Activated naive CD8-positive, alpha-beta T cell treated with anti-CD3 and anti-CD28 coated beads for 36 hours (primary cell): ENCODE measurements around the gene CDKN2B-AS1. TPM values are rescaled to one million over a fixed set of nuclear protein-coding genes. Genes with fewer than 3 reads are reported as not detected.

ENCODE experiments used
- DNase-seq: peaks from one replicate; pipeline ENCODE4 v3.0.0; 2021
- H3K27ac Mint-ChIP-seq: one replicate; pipeline ENCODE4 v1.8.0; 2022; ENCODE audit warnings: mild to moderate bottlenecking, moderate library complexity, mixed read lengths
- H3K27me3 Mint-ChIP-seq: one replicate; pipeline ENCODE4 v1.8.0; 2022; ENCODE audit warnings: mild to moderate bottlenecking, mixed read lengths
- H3K36me3 Mint-ChIP-seq: one replicate; pipeline ENCODE4 v1.8.0; 2021; ENCODE audit warnings: mild to moderate bottlenecking, mixed read lengths
- H3K4me1 Mint-ChIP-seq: one replicate; pipeline ENCODE4 v1.8.0; 2021; ENCODE audit warnings: mixed read lengths
- H3K4me3 Mint-ChIP-seq: one replicate; pipeline ENCODE4 v1.8.0; 2022; ENCODE audit warnings: mild to moderate bottlenecking, moderate library complexity, mixed read lengths
- H3K9me3 Mint-ChIP-seq: one replicate; pipeline ENCODE4 v1.8.0; 2022; ENCODE audit warnings: mixed read lengths
- total RNA-seq, 2 experiments: library from RNA; stranded (reverse); gene quantifications; one replicate each; pipeline ENCODE4 v1.2.3, GENCODE V29; 2021

The CDKN2B-AS1 gene
- total RNA-seq, 2 experiments from 2014 or later = 0.10 TPM; not detected in 1

DNA sequence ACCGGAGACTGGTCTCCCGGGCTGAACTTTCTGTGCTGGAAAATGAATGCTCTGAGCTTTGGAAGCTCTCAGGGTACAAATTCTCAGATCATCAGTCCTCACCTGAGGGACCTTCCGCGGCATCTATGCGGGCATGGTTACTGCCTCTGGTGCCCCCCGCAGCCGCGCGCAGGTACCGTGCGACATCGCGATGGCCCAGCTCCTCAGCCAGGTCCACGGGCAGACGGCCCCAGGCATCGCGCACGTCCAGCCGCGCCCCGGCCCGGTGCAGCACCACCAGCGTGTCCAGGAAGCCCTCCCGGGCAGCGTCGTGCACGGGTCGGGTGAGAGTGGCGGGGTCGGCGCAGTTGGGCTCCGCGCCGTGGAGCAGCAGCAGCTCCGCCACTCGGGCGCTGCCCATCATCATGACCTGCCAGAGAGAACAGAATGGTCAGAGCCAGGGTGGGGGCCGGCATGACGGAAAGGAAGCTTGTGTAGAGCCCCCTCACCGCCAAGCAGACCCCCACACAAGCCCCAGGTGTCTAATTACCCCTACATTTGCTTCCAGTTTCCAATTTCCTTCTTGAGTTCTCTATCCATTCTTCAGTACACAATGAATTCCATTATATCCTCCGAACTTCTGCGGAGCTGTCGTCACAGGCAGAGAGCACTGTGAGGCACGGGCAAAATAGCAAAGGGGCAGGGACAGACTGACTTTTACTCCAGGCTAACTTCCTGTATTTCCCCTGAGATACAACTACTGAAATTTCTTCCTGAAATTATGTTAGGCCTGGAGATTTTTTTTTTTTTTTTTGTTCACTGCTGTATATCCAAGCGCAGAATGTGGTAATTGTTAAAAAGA, 23.6 kb upstream of the CDKN2B-AS1 start:
- Mint-ChIP-seq H3K4me3 (no peak overlapping the region), H3K4me1 (peaks cover 29% of the 10 kb centered on the region), H3K27ac (peak overlapping the region; percentile 46), H3K9me3 (peaks cover 31% of the 10 kb centered on the region), H3K36me3 (peaks cover 19% of the 10 kb centered on the region), H3K27me3 (peaks cover 100% of the 10 kb centered on the region)
- DNase-seq = no peak

DNA sequence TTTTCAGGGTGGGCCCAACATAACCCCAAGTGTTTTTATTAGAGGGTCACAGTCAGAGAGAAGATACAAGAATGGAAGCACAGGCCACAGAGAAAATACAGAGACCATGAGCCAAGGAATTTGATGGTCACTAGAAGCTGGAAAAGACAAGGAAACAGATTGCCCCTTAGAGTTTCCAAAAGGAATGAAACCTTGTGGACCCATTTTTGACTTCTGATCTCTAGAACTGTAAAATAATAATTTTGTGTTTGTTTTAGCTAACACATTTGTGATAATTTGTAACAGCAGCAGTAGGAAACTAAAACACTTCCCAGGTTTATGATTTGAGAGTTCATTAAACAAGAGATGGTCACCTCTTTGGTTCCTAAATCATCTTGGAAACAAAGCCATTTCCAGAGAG, 22.2 kb upstream of the CDKN2B-AS1 start:
- H3K36me3 Mint-ChIP-seq = peaks cover 19% of the 10 kb centered on the region
- H3K4me3 Mint-ChIP-seq = no peak overlapping the region
- peaks cover 100% of the 10 kb centered on the region for H3K27me3 Mint-ChIP-seq

DNA sequence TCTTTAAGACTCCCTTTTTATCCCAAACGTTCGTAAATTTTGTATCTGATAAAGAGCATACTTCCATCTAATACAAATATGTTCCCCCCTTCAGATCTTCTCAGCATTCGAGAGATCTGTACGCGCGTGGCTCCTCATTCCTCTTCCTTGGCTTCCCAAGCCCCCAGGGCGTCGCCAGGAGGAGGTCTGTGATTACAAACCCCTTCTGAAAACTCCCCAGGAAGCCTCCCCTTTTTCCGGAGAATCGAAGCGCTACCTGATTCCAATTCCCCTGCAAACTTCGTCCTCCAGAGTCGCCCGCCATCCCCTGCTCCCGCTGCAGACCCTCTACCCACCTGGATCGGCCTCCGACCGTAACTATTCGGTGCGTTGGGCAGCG, 20.3 kb upstream of the CDKN2B-AS1 start:
- Mint-ChIP-seq H3K27ac (peak overlapping the region; percentile 29), H3K9me3 (peaks cover 12% of the 10 kb centered on the region), H3K4me1 (peaks cover 21% of the 10 kb centered on the region), H3K27me3 (peaks cover 97% of the 10 kb centered on the region), H3K36me3 (peaks cover 11% of the 10 kb centered on the region), H3K4me3 (peak overlapping the region; percentile 78)
- DNase-seq = no peak

More for the DNA sequence above, 22.2 kb upstream of the CDKN2B-AS1 start:
- Mint-ChIP-seq H3K4me1 (peaks cover 27% of the 10 kb centered on the region), H3K27ac (no peak overlapping the region), H3K9me3 (peaks cover 27% of the 10 kb centered on the region)
- no peak for DNase-seq

DNA sequence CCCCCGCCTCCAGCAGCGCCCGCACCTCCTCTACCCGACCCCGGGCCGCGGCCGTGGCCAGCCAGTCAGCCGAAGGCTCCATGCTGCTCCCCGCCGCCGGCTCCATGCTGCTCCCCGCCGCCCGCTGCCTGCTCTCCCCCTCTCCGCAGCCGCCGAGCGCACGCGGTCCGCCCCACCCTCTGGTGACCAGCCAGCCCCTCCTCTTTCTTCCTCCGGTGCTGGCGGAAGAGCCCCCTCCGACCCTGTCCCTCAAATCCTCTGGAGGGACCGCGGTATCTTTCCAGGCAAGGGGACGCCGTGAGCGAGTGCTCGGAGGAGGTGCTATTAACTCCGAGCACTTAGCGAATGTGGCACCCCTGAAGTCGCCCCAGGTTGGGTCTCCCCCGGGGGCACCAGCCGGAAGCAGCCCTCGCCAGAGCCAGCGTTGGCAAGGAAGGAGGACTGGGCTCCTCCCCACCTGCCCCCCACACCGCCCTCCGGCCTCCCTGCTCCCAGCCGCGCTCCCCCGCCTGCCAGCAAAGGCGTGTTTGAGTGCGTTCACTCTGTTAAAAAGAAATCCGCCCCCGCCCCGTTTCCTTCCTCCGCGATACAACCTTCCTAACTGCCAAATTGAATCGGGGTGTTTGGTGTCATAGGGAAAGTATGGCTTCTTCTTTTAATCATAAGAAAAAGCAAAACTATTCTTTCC, 19.7 kb upstream of the CDKN2B-AS1 start:
- peaks cover 9% of the 10 kb centered on the region for H3K36me3 Mint-ChIP-seq
- peaks cover 21% of the 10 kb centered on the region for H3K4me1 Mint-ChIP-seq
- H3K27me3 Mint-ChIP-seq = peaks cover 97% of the 10 kb centered on the region
- peak overlapping the region; percentile 13 for H3K27ac Mint-ChIP-seq
- H3K9me3 Mint-ChIP-seq = peaks cover 10% of the 10 kb centered on the region
- DNase-seq = peak; percentile 40
- peak overlapping the region; percentile 78 for H3K4me3 Mint-ChIP-seq

DNA sequence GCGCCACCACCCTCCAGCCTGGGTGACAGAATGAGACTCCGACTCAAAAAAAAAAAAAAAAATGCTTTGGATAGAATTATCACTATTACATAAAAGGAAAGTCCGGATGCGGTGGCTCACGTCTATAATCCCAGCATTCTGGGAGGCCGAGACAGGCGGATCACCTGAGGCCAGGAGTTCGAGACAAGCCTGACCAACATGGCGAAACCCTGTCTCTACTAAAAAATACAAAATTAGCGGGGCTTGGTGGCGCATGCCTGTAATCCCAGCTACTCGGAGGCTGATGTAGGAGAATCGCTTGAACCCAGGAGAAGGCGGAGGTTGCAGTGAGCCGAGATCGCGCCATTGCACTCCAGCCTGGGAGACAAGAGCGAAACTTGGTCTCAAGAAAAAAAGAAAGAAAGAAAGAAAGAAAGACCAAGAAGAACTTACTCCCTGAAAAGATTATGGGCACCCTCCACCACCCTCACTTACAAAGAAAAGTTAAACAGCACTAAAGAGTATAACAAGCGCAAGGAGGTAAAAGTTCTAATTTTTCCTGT, 18.2 kb upstream of the CDKN2B-AS1 start:
- Mint-ChIP-seq H3K27me3 (peaks cover 95% of the 10 kb centered on the region), H3K9me3 (peaks cover 2% of the 10 kb centered on the region), H3K27ac (no peak overlapping the region), H3K36me3 (peaks cover under 1% of the 10 kb centered on the region), H3K4me1 (peaks cover 18% of the 10 kb centered on the region), H3K4me3 (no peak overlapping the region)
- no peak for DNase-seq

DNA sequence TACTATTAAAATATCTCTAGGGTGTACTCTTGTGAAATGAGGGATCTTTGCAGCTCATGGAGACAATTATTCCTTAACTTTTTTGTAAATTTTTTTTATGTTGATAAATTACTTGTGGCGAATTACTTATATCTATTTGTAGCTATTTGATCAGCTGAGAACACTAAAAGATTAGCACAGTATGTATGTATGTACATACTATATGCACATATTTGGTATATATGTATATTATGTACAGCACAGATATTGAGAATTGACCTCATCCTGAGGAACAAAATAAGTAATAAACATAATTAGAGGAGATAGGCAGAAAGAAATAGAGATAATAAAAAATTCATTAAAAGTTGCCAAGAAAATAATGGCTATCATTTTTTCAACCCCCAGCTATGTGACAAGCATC, 12.2 kb upstream of the CDKN2B-AS1 start:
- no peak overlapping the region for H3K4me3 Mint-ChIP-seq
- H3K27me3 Mint-ChIP-seq = peaks cover 92% of the 10 kb centered on the region
- no peaks in the 10 kb centered on the region for H3K36me3 Mint-ChIP-seq
- no peak overlapping the region for H3K27ac Mint-ChIP-seq
- peaks cover 2% of the 10 kb centered on the region for H3K9me3 Mint-ChIP-seq
- DNase-seq = no peak
- H3K4me1 Mint-ChIP-seq = peaks cover 2% of the 10 kb centered on the region

DNA sequence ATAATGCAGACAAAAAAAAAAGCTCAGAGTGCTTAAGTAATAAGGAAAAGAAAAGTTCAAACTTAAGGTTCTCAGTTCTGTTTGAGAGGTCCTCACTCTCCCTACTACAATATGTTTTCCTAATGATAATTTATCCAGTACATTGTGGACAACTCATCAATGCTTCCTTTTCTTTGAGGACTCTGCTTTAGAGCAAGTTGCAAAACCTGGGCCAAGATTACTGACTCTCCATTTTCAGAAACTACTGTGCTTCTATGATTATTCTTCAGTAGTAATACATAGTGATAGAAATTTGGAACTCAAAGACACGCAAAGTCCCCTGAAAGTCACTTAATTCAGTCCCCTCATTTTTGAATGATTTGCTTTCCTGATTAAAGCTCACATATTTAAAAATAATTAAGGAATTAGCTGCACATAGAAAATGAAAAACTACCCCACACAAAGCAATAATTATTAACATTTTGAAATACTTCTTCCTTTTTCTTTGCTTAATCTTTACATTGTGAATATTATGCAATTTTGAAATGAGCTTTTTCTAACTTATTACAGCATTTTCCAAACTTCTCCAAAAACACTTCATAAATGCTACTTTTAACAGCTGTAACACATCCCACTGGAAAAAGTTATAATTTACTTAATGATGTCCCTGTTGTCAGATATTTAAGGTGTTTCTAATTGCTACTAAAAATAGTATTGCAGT, 11.6 kb upstream of the CDKN2B-AS1 start:
- Mint-ChIP-seq H3K27me3 (peaks cover 92% of the 10 kb centered on the region), H3K9me3 (peaks cover 2% of the 10 kb centered on the region), H3K4me3 (no peak overlapping the region), H3K27ac (no peak overlapping the region), H3K4me1 (peaks cover 2% of the 10 kb centered on the region), H3K36me3 (no peaks in the 10 kb centered on the region)
- no peak for DNase-seq

DNA sequence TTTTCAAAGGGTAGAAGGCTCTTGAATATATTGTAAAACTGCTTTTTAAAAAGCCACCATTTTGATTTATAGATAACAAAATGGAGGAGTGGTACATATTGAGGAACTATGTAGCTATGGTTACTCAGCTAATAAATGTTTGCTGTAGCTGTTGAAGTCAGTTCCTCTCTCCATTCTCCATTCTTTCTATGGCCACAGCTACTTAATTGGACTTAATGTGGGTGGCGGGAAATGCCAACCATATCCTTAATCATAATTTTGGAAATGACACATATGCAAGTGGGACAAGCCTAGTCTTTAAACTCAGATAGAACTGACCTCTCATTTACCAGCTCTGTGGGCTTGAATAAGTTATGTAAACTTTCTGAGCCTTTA, 11.0 kb upstream of the CDKN2B-AS1 start:
- H3K27me3 Mint-ChIP-seq = peaks cover 94% of the 10 kb centered on the region
- no peak for DNase-seq

DNA sequence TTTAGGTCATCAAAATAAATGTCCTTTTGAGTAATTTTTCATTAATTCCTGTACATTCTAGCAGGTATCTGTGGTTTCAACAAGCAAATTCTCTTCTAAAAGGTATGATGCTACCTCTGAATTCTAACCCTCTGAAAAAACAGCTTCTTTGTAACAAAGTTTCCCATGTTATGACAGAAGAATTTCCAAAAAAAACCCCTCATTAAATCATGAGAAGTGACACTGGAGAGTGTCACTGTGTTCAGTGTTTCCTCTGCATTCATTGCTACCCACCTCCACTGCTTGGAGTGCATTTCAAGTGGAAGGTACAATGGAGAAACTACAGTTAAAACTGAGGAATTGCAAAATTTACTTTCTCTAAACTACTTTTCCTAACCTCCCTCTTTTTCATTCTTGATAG, 10.5 kb upstream of the CDKN2B-AS1 start:
- Mint-ChIP-seq H3K27me3 (peaks cover 94% of the 10 kb centered on the region), H3K4me1 (peaks cover 2% of the 10 kb centered on the region), H3K27ac (no peak overlapping the region), H3K36me3 (peaks cover under 1% of the 10 kb centered on the region), H3K9me3 (peaks cover 2% of the 10 kb centered on the region), H3K4me3 (no peak overlapping the region)
- DNase-seq = no peak

More for the DNA sequence above, 11.0 kb upstream of the CDKN2B-AS1 start:
- H3K27ac Mint-ChIP-seq = no peak overlapping the region
- peaks cover 2% of the 10 kb centered on the region for H3K4me1 Mint-ChIP-seq
- H3K9me3 Mint-ChIP-seq = peaks cover 2% of the 10 kb centered on the region
- H3K36me3 Mint-ChIP-seq = no peaks in the 10 kb centered on the region
- H3K4me3 Mint-ChIP-seq = no peak overlapping the region

DNA sequence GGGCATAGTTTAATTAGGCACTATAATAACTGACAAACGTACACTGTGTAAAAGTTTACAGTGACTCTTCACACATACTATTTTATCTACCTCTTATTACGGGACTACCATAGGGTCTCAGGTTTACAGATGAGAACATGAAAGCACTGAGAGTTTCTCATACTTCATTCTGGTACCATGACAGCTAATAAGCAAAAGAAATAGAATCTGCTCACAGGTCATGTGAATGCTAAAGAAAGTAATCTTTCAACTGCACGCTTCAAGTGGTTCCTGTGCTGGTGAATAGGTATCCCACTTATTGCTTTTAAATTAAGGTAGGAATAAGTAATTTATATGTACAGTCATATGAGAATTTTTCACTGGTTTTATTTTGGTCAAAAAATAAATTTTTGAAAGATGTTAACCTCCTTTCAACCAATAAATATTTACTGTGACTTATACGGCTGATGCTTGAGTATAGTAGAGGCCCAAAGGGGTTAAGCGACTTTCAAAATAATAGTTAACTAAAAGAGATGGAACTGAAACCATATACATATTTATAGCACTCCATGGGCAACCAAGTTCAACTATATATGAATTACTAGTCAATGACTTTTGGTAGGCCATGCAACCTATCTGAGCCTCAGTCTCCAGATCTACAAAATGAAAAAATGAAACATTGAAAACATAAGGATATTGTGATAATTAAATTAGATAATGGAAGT, 8.5 kb upstream of the CDKN2B-AS1 start:
- Mint-ChIP-seq H3K4me3 (no peak overlapping the region), H3K27me3 (peaks cover 95% of the 10 kb centered on the region), H3K27ac (no peak overlapping the region), H3K4me1 (peaks cover 8% of the 10 kb centered on the region), H3K9me3 (peaks cover 7% of the 10 kb centered on the region), H3K36me3 (peaks cover 9% of the 10 kb centered on the region)
- DNase-seq = no peak

DNA sequence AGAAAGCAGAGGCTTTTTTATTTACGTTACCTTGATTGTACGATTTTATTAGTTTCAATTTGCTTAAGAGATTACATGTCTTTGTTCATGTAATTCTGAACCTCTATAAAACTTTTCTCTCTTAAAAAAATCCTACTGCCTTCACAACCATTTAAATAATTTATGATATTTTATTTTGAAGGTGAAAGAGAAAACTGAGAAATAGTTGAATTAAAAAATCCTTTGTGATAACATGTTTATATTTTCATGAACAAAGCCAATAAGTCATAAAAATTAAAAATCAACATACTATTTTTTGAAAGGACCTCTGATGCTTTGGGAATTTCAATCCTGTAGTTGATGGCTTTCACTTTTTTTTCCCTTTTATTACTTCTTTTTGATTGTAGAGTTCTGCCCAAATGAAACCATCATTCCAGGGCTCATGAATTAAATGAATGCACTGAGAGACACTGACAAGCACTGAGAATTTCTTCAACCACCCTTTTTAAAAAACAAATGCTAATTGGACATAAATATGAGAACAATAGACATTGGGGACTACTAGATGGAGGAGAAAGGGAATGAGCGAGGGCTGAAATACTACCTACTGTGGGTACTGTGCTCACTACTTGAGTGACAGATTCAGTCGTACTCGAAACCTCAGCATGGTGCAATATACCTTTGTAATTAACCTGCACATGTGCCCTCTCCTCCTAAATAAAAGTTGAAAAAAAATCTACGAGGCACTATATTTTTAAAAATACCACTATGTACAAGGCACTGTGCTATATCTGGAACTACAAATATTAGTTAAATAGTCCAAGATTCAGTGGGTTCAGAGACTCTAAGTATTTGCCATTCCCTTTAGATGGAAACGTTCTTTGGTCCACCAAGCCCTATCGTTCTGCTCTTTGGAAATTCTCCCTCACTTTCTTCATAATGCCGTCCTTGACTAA, 6.3 kb upstream of the CDKN2B-AS1 start:
- H3K9me3 Mint-ChIP-seq = peaks cover 7% of the 10 kb centered on the region
- no peak overlapping the region for H3K4me3 Mint-ChIP-seq
- peaks cover 9% of the 10 kb centered on the region for H3K36me3 Mint-ChIP-seq
- no peak for DNase-seq
- peaks cover 81% of the 10 kb centered on the region for H3K27me3 Mint-ChIP-seq
- no peak overlapping the region for H3K27ac Mint-ChIP-seq
- H3K4me1 Mint-ChIP-seq = peaks cover 8% of the 10 kb centered on the region

DNA sequence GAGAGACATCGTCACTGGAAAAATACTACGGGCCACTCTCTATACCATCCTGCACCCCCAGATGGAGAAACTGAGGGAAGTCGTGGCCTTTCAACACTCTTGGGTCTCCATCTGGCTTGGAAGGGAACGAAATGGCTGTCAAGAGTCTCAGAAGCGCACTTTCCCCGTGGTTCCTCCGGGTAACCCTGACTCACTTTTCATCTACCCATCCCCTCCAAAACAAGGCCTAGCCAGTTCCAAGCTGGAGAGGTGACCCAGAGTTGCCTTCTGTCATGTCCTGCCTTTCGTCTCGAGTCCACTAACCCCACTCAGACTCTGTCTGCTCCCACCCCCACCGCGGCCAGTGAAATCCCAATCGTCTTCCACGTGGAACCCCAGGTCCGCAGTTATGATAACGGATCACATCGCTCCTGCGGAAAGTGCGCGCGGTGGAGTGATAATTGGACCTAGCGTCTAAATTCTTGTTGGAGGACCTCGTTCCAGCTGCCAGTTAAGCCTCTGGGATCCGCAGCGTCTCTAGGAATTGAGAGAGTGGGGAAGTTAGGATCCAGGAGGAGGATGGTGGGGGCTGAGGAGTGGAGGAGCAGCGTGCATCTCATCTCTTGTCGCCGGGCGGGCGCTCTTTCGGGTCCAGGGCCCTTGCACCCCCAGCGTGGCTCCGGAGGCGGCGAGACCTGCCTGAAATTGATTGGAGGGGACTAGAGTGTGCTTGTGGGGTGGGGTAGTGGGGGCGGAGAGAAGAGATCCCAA, 5.0 kb upstream of the CDKN2B-AS1 start:
- DNase-seq = no peak
- peaks cover 77% of the 10 kb centered on the region for H3K27me3 Mint-ChIP-seq
- no peak overlapping the region for H3K27ac Mint-ChIP-seq
- H3K36me3 Mint-ChIP-seq = peaks cover 9% of the 10 kb centered on the region
- peaks cover 7% of the 10 kb centered on the region for H3K9me3 Mint-ChIP-seq
- H3K4me1 Mint-ChIP-seq = peaks cover 14% of the 10 kb centered on the region
- no peak overlapping the region for H3K4me3 Mint-ChIP-seq
